Skeletal muscle tissue (tissue), 4 donors: Measurements from ENCODE around the gene TMEM248. TPM values are rescaled to one million over a fixed set of nuclear protein-coding genes. Genes with fewer than 3 reads are reported as not detected.
"Not testable (repeated sequence)": the region's sequence is repeated elsewhere in the genome, so short reads cannot be mapped to it uniquely, and the experiment has no call there.

Source experiments
- H3K27ac ChIP-seq: one replicate; pipeline ENCODE4 v1.7.0; 2013; ENCODE audit warnings: mild to moderate bottlenecking, low read depth, low read length, inconsistent platforms
- H3K27me3 ChIP-seq, 3 donors: one replicate each; pipeline ENCODE4 v1.7.0; 2013; ENCODE audit warnings: low read length in 3 of 3; ENCODE audit not compliant: control insufficient read depth in 3 of 3, insufficient read depth in 3 of 3
- H3K36me3 ChIP-seq, 3 donors: one replicate each; pipeline ENCODE4 v1.7.0; 2013; ENCODE audit warnings: low read length in 3 of 3; ENCODE audit not compliant: control insufficient read depth in 3 of 3, insufficient read depth in 3 of 3
- H3K4me1 ChIP-seq, 3 donors: one replicate each; pipeline ENCODE4 v1.7.0; 2013; ENCODE audit warnings: low read length in 3 of 3, mild to moderate bottlenecking in 3 of 3; ENCODE audit not compliant: control insufficient read depth in 3 of 3, insufficient read depth in 3 of 3
- H3K4me3 ChIP-seq, 3 donors: one replicate each; pipeline ENCODE4 v1.7.0; 2013; ENCODE audit warnings: low read length in 3 of 3
- H3K9ac ChIP-seq, 3 donors: one replicate each; pipeline ENCODE4 v1.7.0; 2013; ENCODE audit warnings: low read length in 3 of 3, mild to moderate bottlenecking in 3 of 3, moderate library complexity in 2 of 3, low read depth in 1 of 3
- H3K9me3 ChIP-seq, 3 donors: one replicate each; pipeline ENCODE4 v1.7.0; 2013; ENCODE audit warnings: low read length in 3 of 3; ENCODE audit not compliant: control insufficient read depth in 3 of 3
- total RNA-seq: library from RNA; depleted of rRNA; stranded (reverse); fragments of >200 nt; gene quantifications from one replicate; pipeline ENCODE4 v1.2.3, GENCODE V29; 2014
- donor health status: Osteomylitis.

The TMEM248 gene
- total RNA-seq, 1 donor from 2014 or later, result 39.7 TPM

DNA sequence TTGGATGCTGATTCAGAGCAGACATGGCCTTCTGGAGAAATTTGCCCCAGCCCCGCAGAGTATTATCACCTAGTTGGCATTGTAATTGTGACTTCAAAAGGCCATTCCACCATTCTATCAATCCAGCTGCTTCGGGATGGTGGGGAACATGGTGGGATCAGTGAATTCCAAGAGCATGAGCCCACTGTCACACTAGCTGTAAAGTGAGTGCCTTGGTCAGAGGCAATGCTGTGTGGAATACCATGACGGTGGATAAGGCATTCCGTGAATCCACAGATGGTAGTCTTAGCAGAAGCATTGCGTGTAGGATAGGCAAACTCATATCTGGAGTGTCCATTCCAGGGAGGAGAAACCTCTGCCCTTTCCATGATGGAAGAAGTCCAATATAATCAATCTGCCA is 13.3 kb upstream of the TMEM248 start:
- no peaks in the 10 kb centered on the region for H3K27me3 ChIP-seq
- H3K4me1 ChIP-seq, result no peaks in the 10 kb centered on the region
- no peaks in the 10 kb centered on the region for H3K9me3 ChIP-seq
- H3K36me3 ChIP-seq, result peaks cover 0 to 5% (median 0%) of the 10 kb centered on the region in 3 donors
- H3K27ac ChIP-seq, result no peak overlapping the region
- no peak overlapping the region for H3K9ac ChIP-seq
- H3K4me3 ChIP-seq, result no peak overlapping the region

DNA sequence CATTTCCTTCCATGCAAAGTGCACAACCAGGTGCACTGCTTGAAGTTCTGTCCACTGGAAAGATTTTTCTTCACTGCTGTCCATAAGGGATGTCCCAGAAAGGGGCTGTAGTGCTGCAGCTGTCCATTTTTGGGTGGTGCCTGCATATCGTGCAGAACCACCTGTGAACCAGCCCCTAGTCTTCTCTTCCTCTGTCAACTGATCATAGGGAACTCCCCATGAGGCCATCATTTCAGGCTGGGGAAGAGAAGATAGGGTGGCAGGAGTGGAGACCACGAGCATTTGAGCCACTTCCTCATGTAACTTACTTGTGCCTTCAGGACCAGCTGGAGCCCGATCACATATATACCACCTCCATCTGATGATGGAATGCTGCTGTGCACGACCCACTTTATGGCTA is 12.4 kb upstream of the TMEM248 start:
- H3K27me3 ChIP-seq, H3K9me3 ChIP-seq, H3K36me3 ChIP-seq, H3K4me1 ChIP-seq, H3K4me3 ChIP-seq, H3K27ac ChIP-seq, H3K9ac ChIP-seq: not testable (repeated sequence)

DNA sequence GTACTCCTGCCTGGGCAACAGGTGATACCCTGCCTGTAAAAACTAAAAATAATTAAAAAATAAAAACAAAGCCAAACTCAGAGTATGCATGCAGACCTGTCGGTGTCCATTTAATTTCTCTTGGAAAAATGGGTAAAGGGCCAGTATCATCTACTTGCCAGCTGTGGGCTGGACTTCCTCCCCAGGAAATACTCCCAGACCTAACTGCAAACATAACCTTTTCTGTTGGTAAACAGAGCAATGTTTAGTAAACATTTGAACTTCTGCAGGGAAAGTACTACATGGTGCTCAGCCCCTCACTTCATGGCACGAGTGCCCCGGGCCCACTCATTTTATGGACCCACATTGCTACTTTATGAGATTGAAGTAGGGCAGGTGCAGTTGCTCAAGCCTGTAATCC is 10.2 kb upstream of the TMEM248 start:
- Histone ChIP-seq H3K4me3 (no peak overlapping the region), H3K4me1 (no peaks in the 10 kb centered on the region), H3K27ac (no peak overlapping the region), H3K36me3 (peaks cover 0 to 1% (median 0%) of the 10 kb centered on the region in 3 donors), H3K9me3 (no peaks in the 10 kb centered on the region), H3K9ac (no peak overlapping the region), H3K27me3 (no peaks in the 10 kb centered on the region)

DNA sequence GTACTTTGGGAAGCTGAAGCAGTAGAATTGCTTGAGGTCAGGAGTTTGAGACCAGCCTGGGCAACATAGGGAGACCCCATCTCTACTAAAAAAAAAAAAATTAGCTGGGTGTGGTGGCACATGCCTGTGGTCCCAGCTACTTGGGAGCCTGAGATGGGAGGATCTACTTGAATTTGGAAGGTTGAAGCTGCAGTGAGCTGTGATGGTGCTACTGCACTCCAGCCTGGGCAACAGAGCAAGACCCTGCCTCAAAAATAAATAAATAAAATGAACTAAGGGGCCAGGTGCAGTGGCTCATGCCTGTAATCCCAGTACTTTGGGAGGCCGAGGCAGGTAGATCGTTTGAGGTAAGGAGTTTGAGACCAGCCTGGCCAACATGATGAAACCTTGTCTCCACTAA is 9.8 kb upstream of the TMEM248 start:
- H3K4me3 ChIP-seq, H3K9me3 ChIP-seq, H3K27ac ChIP-seq, H3K36me3 ChIP-seq, H3K4me1 ChIP-seq, H3K27me3 ChIP-seq, H3K9ac ChIP-seq: not testable (repeated sequence)

DNA sequence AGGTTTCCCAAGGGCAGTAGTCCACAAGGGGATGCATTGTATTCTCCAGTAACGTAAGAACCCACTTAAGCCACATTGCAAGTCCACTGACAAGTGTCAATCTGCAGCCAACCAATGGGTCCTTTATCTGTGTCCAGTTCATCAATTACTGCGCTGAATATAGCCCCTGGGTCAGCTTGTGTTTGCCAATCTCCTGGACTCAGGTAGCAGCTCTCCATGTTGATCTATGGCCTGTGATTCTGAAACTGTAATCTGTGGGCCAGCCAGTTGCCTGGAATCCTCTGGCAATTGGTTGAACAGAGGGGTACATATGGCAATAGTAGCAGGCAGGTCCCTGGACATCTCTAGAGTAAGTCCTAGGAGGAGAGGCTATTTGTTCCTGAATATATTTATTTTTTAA is 8.8 kb upstream of the TMEM248 start:
- no peak overlapping the region for H3K9ac ChIP-seq
- H3K9me3 ChIP-seq, result no peaks in the 10 kb centered on the region
- no peak overlapping the region for H3K27ac ChIP-seq
- H3K36me3 ChIP-seq, result no peaks in the 10 kb centered on the region
- H3K4me3 ChIP-seq, result no peak overlapping the region
- no peaks in the 10 kb centered on the region for H3K4me1 ChIP-seq
- no peaks in the 10 kb centered on the region for H3K27me3 ChIP-seq

DNA sequence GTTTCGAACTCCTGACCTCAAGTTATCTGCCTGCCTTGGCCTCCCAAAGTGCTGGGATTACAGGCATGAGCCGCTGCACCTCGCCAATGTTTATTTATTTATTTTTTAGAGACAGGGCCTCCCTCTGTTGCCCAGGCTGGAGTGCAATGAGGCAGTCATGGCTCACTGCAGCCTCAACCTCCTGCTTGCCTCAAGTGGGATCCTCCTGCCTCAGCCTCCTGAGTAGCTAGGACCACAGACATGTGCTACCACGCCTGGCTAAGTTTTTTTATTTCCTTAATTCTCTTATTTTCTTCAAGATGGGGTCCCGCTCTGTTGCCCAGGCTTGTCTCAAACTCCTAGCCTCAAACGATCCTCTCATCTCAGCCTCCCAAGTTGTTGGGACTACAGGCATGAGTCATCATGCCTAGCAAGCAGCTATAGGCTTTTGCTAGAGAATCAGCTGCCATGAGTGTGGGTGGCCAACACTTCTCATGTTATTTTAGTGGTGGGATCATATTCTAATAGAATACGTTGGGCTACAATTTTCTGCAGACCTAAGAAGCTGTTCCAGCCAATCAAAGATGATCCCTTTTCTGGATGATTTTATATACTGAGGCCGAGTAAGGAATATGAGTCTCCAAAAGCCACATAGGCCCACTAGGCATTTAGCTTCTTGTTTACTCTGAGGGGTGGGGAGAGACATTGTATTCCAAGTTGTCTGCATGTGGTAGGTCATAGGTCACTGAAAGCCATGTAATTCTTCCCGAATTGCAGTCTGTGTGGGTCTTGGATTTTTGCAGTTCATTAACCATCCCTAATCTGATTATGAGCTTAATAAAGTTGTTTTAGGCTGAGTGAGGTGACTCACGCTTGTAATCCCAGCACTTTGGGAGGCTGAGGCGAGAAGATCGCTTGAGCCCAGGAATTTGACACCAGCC is 7.6 kb upstream of the TMEM248 start:
- no peaks in the 10 kb centered on the region for H3K36me3 ChIP-seq
- no peak overlapping the region for H3K9ac ChIP-seq
- H3K4me1 ChIP-seq, result peaks cover 4 to 7% (median 6%) of the 10 kb centered on the region in 3 donors
- no peaks in the 10 kb centered on the region for H3K9me3 ChIP-seq
- no peaks in the 10 kb centered on the region for H3K27me3 ChIP-seq
- no peak overlapping the region for H3K27ac ChIP-seq
- H3K4me3 ChIP-seq, result no peak overlapping the region

DNA sequence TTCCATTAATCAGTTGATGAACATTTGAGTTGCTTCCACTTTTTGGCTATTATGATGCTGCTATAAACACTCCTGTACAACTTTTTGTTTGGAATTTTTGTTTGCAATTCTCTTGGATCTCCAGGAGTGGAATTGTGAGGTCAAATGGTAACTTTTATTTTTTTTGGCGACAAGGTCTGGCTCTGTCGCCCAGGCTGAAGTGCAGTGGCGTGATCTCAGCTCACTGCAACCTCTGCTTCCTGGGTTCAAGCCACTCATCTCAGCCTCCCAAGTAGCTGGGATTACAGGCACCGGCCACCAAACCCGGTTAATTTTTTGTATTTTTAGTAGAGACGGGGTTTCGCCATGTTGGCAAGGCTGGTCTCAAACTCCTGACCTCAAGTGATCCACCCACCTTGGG is 3.1 kb upstream of the TMEM248 start:
- H3K36me3 ChIP-seq, H3K4me3 ChIP-seq, H3K27me3 ChIP-seq, H3K9me3 ChIP-seq: not testable (repeated sequence)
- Histone ChIP-seq H3K27ac (peak overlapping the region; percentile 0), H3K9ac (peak overlapping the region in 1 of 3 donors; percentile 33), H3K4me1 (peaks cover 17 to 25% (median 18%) of the 10 kb centered on the region in 3 donors)

DNA sequence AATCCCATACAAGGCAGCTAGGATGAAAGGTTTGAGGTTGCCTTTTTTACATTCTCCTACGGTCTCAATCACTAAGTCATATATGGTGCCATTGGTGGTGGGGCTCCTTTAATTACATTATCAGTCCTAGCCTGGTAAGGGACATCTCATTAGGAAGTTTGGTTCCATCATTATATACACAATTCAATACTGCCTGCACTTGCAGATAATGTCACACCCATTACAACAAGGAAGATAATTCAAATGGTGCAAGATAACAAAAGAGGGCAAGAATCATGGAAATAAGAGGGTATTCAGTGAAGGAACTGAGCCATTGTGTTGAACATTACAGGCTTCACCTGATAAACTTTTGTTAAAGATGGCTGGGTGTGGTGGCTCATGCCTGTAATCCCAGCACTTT is 1.7 kb upstream of the TMEM248 start:
- no peak overlapping the region for H3K4me3 ChIP-seq
- peaks cover 23 to 37% (median 27%) of the 10 kb centered on the region in 3 donors for H3K4me1 ChIP-seq
- H3K36me3 ChIP-seq, result peaks cover 0 to 8% (median 0%) of the 10 kb centered on the region in 3 donors
- no peaks in the 10 kb centered on the region for H3K27me3 ChIP-seq
- no peaks in the 10 kb centered on the region for H3K9me3 ChIP-seq
- H3K9ac ChIP-seq, result no peak overlapping the region
- H3K27ac ChIP-seq, result no peak overlapping the region

DNA sequence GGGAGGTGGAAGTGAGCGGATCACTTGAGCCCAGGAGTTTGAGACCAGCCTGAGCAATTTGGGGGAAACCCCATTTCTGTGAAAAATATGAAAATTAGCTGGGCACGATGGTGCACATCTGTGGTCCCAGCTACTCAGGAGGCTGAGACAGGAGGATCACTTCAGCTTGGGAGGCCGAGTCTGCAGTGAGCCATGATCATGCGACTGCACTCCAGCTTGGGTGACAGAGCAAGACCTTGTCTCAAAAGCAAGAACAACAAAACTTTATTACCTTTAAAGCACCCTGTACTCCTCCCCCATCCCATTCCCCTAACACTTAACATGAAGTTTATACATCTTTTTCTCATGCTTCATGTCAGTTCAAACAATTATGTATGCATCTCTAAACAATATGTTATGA is 1.3 kb upstream of the TMEM248 start:
- Histone ChIP-seq H3K4me1 (peaks cover 23 to 37% (median 27%) of the 10 kb centered on the region in 3 donors), H3K36me3 (peaks cover 0 to 8% (median 0%) of the 10 kb centered on the region in 3 donors), H3K9ac (no peak overlapping the region), H3K27me3 (no peaks in the 10 kb centered on the region), H3K27ac (no peak overlapping the region), H3K9me3 (no peaks in the 10 kb centered on the region), H3K4me3 (no peak overlapping the region)

DNA sequence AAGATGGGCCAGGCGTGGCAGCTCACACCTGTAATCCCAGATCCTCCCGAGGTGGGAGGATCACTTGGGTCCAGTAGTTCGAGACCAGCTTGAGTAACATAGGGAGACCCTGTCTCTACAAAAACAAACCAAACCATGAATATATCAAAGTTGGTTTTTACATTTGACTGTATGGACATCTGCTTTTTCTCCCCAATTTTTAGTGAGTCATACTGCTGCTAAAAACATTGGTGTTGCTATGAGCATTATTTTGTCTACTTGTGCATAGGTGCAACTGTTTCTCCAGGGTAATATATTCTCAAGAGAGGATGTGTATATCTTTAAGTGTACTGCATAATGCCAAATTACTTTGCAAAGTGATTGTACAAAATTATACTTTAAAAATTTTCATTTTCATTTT is 769 bp upstream of the TMEM248 start:
- Histone ChIP-seq H3K4me3 (peak overlapping the region; percentile 18 to 100 (median 93)), H3K4me1 (peaks cover 23 to 37% (median 27%) of the 10 kb centered on the region in 3 donors), H3K27me3 (no peaks in the 10 kb centered on the region), H3K9me3 (no peaks in the 10 kb centered on the region), H3K27ac (no peak overlapping the region), H3K36me3 (peaks cover 0 to 8% (median 3%) of the 10 kb centered on the region in 3 donors), H3K9ac (peak overlapping the region in 2 of 3 donors; percentile 78 to 91)
